ENCODE results near the gene ORM1. TPM values are rescaled to one million over a fixed set of nuclear protein-coding genes. Genes with fewer than 3 reads are reported as not detected.
"Not testable (repeated sequence)": the region's sequence is repeated elsewhere in the genome, so short reads cannot be mapped to it uniquely, and the experiment has no call there.

Gene ORM1
- polyA plus RNA-seq, 3 donors = 2.2 to 4.9 (median 2.8) TPM

DNA sequence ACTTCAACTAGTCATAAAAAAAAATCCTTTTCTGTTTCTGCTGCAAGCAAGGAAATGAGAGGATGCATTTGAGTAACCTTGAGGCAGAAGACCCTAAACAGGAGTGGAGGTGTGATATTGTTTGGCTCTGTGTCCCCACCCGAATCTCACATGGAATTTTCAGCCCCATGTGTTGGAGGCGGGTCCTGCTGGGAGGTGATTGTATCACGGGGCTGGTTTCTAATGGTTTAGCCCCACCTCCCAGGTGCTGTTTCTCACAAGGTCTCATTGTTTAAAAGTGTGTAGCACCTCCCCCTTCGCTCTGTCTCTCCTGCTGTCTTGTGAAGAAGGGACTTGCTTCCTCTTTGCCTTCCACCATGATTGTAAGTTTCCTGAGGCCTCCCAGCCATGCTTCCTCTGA lies 10.8 kb downstream of the ORM1 start:
- H2AFZ ChIP-seq (ENCODE audit: insufficient read depth, low read depth, low read length, poor library complexity, severe bottlenecking); intact Hi-C loops (cut with micrococcal nuclease): not testable (repeated sequence)

DNA sequence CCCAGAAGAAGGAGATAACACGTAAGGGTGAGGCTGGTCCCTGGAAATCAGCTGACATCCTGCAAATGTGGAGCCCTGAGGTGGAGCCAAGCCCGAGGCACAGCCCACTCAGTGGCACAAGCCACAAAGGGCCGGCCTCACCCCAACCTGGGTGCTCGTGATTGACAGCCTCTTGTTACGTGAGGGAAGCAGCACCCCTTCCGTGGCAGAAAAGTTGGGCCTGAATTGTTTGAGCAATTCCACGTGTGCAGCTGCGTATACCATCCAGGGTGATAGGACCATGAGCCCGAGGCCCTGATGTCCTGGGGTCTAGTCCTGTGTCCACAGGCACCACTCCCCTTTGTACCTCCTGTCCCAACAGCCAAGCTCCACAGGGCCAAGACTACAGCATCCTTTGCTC lies 11.6 kb downstream of the ORM1 start:
- no peak overlapping the region for H3K4me2 ChIP-seq (replicated peaks; ENCODE audit: extremely low read depth, low read length, poor library complexity, severe bottlenecking)

More for the DNA sequence above, 10.8 kb downstream of the ORM1 start:
- not testable (repeated sequence) for H3K27me3 ChIP-seq (ENCODE audit: control insufficient read depth in 2 of 2, insufficient read depth in 2 of 2, low read length in 2 of 2); H3K4me1 ChIP-seq (ENCODE audit: control insufficient read depth in 1 of 2, insufficient read depth in 2 of 2, low read length in 2 of 2); H3K4me3 Mint-ChIP-seq; H3K27ac Mint-ChIP-seq; H3K4me3 ChIP-seq (replicated peaks in 1 of 3; ENCODE audit: low read depth in 2 of 3, low read length in 3 of 3); H3K9ac ChIP-seq (ENCODE audit: insufficient read depth, low read length, poor library complexity, severe bottlenecking); H3K4me2 ChIP-seq (replicated peaks; ENCODE audit: extremely low read depth, low read length, poor library complexity, severe bottlenecking); H3K27me3 Mint-ChIP-seq (ENCODE audit: low read depth in 3 of 3); H3K4me1 Mint-ChIP-seq; H3K79me2 ChIP-seq (ENCODE audit: insufficient read depth, low read length); DNase-seq; H3K27ac ChIP-seq (ENCODE audit: low read depth in 1 of 2, low read length in 2 of 2)
- H3K9me3 Mint-ChIP-seq = peaks cover 10 to 16% (median 12%) of the 10 kb centered on the region in 7 donors
- peaks cover 45 to 46% of the 10 kb centered on the region in 2 donors for H3K36me3 ChIP-seq (replicated peaks in 1 of 2; ENCODE audit: control insufficient read depth in 1 of 2, insufficient read depth in 2 of 2, low read length in 2 of 2)
- peaks cover 11 to 13% of the 10 kb centered on the region in 2 donors for H3K9me3 ChIP-seq (replicated peaks in 1 of 2; ENCODE audit: control insufficient read depth in 1 of 2, insufficient read depth in 1 of 2, low read length in 2 of 2)
- H3K36me3 Mint-ChIP-seq = peaks cover 41 to 46% of the 10 kb centered on the region in 2 donors
- peaks cover 47% of the 10 kb centered on the region for H4K20me1 ChIP-seq (ENCODE audit: insufficient read depth, low read length)
- WGBS (ENCODE audit: insufficient coverage) = no CpG with 5 or more reads among the region's 4 CpGs

More for the DNA sequence above, 11.6 kb downstream of the ORM1 start:
- Histone ChIP-seq H3K79me2 (ENCODE audit: insufficient read depth, low read length) (peaks cover 4% of the 10 kb centered on the region), H4K20me1 (ENCODE audit: insufficient read depth, low read length) (peaks cover 55% of the 10 kb centered on the region), H3K4me1 (ENCODE audit: control insufficient read depth in 1 of 2, insufficient read depth in 2 of 2, low read length in 2 of 2) (no peaks in the 10 kb centered on the region), H3K36me3 (replicated peaks in 1 of 2; ENCODE audit: control insufficient read depth in 1 of 2, insufficient read depth in 2 of 2, low read length in 2 of 2) (peaks cover 52 to 53% of the 10 kb centered on the region in 2 donors), H3K9me3 (replicated peaks in 1 of 2; ENCODE audit: control insufficient read depth in 1 of 2, insufficient read depth in 1 of 2, low read length in 2 of 2) (peaks cover 11 to 13% of the 10 kb centered on the region in 2 donors), H3K27ac (ENCODE audit: low read depth in 1 of 2, low read length in 2 of 2) (no peak overlapping the region), H3K27me3 (ENCODE audit: control insufficient read depth in 2 of 2, insufficient read depth in 2 of 2, low read length in 2 of 2) (no peaks in the 10 kb centered on the region), H2AFZ (ENCODE audit: insufficient read depth, low read depth, low read length, poor library complexity, severe bottlenecking) (no peak overlapping the region), H3K9ac (ENCODE audit: insufficient read depth, low read length, poor library complexity, severe bottlenecking) (no peak overlapping the region), H3K4me3 (replicated peaks in 1 of 3; ENCODE audit: low read depth in 2 of 3, low read length in 3 of 3) (no peak overlapping the region)
- intact Hi-C loops (cut with micrococcal nuclease) = no loop called here
- WGBS (ENCODE audit: insufficient coverage) = 96% methylated on average over 8 of the region's 9 CpGs
- peaks cover 0 to 6% (median 3%) of the 10 kb centered on the region in 3 donors for H3K27me3 Mint-ChIP-seq (ENCODE audit: low read depth in 3 of 3)
- H3K27ac Mint-ChIP-seq = peak overlapping the region in 3 of 7 donors; percentile 4 to 42 (median 40)
- no peak for DNase-seq
- H3K36me3 Mint-ChIP-seq = peaks cover 48 to 53% of the 10 kb centered on the region in 2 donors
- peaks cover 4% of the 10 kb centered on the region for H3K4me1 Mint-ChIP-seq
- TF ChIP-seq, protein P1, sequence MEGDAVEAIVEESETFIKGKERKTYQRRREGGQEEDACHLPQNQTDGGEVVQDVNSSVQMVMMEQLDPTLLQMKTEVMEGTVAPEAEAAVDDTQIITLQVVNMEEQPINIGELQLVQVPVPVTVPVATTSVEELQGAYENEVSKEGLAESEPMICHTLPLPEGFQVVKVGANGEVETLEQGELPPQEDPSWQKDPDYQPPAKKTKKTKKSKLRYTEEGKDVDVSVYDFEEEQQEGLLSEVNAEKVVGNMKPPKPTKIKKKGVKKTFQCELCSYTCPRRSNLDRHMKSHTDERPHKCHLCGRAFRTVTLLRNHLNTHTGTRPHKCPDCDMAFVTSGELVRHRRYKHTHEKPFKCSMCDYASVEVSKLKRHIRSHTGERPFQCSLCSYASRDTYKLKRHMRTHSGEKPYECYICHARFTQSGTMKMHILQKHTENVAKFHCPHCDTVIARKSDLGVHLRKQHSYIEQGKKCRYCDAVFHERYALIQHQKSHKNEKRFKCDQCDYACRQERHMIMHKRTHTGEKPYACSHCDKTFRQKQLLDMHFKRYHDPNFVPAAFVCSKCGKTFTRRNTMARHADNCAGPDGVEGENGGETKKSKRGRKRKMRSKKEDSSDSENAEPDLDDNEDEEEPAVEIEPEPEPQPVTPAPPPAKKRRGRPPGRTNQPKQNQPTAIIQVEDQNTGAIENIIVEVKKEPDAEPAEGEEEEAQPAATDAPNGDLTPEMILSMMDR (IDR thresholded peaks at IDR 0.05) = no peak
- peaks cover 10 to 16% (median 12%) of the 10 kb centered on the region in 7 donors for H3K9me3 Mint-ChIP-seq
- no peak overlapping the region for H3K4me3 Mint-ChIP-seq
